ENCODE data around the gene PBXIP1. TPM values are rescaled to one million over a fixed set of nuclear protein-coding genes. Genes with fewer than 3 reads are reported as not detected.

The PBXIP1 gene
- total RNA-seq, 6 experiments from 2014 or later = 26.4 to 42.5 (median 28.1) TPM

DNA sequence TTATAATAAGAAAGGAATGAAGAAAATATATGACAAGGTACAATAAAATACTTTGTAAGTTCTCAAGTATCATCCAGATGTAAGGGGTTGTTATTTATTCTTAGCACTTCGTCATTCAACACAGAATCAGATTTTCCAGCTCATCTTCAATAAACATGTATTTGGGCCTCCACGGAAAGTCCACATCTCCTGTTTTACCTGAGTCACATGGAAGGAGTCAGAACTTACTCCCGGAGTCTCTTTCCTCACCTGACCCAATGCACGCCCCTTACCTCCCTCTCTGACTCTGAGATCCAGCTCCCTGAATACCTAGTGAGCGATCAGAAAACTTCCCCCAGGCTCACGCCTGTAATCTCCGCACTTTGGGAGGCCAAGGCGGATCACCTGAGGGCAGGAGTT is 17.9 kb downstream of the PBXIP1 start:
- H3K36me3 Mint-ChIP-seq (ENCODE audit: low read depth) = no peaks in the 10 kb centered on the region
- H3K4me1 Mint-ChIP-seq (ENCODE audit: low read depth) = peaks cover 25% of the 10 kb centered on the region

DNA sequence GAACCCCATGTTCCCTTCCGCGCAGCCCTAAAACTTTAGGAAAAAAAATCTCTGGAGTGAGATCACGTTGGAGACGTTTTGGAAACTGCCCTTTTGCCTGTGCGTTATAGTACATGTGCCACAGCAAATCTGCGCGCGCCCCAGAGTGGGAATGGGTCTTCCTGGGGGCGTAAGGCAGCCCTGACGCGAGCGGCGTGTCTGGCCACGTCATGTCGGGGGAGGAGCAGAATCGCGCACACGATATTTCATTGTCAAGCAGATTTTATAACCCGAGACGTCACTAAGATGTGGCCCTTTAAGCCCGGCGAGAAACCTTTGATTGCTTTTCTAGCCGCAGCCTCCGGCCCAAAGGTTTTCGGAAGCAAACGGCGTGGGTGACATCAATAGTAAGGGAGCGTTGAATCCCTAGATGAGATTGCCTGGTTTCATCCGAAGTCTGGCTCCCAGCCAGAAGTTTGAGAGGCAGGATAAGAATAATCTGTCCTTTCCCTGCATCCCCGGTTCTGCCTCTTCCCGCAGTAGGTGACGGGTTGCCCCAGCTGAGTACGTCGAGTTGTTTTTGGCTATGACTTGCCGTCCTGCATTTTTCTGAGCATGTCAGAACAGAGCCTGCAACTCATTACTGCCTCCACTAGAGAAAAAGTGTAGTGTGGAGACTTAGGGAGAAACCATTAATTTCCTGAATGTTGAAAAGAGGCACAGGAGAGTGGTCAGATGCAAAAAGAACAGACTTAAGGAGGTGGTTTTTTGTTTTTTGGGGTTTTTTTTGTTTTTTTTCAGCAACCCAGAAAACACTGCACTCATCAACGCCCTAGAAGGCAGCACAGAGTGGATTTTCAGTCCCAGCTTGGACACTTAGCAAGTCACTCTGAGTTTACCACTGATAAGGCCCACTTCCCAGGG is 18.6 kb downstream of the PBXIP1 start:
- no peaks in the 10 kb centered on the region; the same call in 1 of the 2 replicates for H3K27me3 Mint-ChIP-seq (ENCODE audit: insufficient read depth)
- peaks cover 25% of the 10 kb centered on the region for H3K4me1 Mint-ChIP-seq (ENCODE audit: low read depth)
- TF ChIP-seq, protein P1, sequence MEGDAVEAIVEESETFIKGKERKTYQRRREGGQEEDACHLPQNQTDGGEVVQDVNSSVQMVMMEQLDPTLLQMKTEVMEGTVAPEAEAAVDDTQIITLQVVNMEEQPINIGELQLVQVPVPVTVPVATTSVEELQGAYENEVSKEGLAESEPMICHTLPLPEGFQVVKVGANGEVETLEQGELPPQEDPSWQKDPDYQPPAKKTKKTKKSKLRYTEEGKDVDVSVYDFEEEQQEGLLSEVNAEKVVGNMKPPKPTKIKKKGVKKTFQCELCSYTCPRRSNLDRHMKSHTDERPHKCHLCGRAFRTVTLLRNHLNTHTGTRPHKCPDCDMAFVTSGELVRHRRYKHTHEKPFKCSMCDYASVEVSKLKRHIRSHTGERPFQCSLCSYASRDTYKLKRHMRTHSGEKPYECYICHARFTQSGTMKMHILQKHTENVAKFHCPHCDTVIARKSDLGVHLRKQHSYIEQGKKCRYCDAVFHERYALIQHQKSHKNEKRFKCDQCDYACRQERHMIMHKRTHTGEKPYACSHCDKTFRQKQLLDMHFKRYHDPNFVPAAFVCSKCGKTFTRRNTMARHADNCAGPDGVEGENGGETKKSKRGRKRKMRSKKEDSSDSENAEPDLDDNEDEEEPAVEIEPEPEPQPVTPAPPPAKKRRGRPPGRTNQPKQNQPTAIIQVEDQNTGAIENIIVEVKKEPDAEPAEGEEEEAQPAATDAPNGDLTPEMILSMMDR (IDR thresholded peaks at IDR 0.05) = peak; percentile 49
- peak overlapping the region; percentile 99 for H3K4me3 Mint-ChIP-seq
- no peaks in the 10 kb centered on the region for H3K9me3 Mint-ChIP-seq
- H3K27ac Mint-ChIP-seq = peak overlapping the region; percentile 100
- no peaks in the 10 kb centered on the region for H3K36me3 Mint-ChIP-seq (ENCODE audit: low read depth)
- DNase-seq = peak; percentile 90

More for the DNA sequence above, 17.9 kb downstream of the PBXIP1 start:
- Mint-ChIP-seq H3K27me3 (ENCODE audit: insufficient read depth) (no peaks in the 10 kb centered on the region; the same call in 1 of the 2 replicates), H3K4me3 (peak overlapping the region; percentile 99), H3K9me3 (no peaks in the 10 kb centered on the region), H3K27ac (peak overlapping the region; percentile 100)
- TF ChIP-seq, protein P1 (IDR thresholded peaks at IDR 0.05) = no peak
- DNase-seq = no peak

DNA sequence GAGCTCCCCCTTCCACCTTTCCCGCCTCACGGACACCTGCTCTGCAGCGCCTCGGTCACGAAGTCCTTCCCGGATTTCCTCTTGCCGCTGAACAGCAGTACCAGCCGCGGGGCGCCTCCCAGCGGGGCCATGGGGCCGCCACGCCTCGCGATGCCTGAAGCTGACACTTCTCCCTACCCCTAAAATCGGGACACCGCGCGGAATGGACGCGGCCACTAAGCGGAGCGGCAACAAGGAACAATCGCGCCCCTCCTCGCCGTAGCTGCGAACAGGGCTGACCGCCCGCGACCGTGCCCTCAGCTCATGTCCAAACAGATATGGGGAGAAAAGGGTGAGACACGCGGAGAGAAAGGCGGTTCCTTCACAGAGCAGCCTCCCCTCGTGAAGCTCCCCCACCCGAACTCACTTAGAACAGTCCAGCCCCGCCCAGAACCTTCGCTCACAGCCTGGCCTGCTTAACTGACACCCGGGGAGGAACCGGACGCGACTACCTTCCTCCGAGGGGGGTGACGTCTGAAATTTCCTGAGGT is 19.3 kb downstream of the PBXIP1 start, which contains the start of gene PMVK:
Gene PMVK, minus strand, starts transcription at position 165 of the 530 bp plus-strand sequence. Its CDS starts 34 bp downstream, at position 131.
- Mint-ChIP-seq H3K9me3 (no peaks in the 10 kb centered on the region), H3K27ac (peak within 1 kb of the TSS; percentile 100), H3K27me3 (ENCODE audit: insufficient read depth) (no peaks in the 10 kb centered on the region; the same call in 1 of the 2 replicates), H3K36me3 (ENCODE audit: low read depth) (no peaks in the 10 kb centered on the region), H3K4me3 (peak within 1 kb of the TSS; percentile 99), H3K4me1 (ENCODE audit: low read depth) (peaks cover 25% of the 10 kb centered on the region)
- DNase-seq = peak; percentile 95
- TF ChIP-seq, protein P1 (IDR thresholded peaks at IDR 0.05) = peak; percentile 72

DNA sequence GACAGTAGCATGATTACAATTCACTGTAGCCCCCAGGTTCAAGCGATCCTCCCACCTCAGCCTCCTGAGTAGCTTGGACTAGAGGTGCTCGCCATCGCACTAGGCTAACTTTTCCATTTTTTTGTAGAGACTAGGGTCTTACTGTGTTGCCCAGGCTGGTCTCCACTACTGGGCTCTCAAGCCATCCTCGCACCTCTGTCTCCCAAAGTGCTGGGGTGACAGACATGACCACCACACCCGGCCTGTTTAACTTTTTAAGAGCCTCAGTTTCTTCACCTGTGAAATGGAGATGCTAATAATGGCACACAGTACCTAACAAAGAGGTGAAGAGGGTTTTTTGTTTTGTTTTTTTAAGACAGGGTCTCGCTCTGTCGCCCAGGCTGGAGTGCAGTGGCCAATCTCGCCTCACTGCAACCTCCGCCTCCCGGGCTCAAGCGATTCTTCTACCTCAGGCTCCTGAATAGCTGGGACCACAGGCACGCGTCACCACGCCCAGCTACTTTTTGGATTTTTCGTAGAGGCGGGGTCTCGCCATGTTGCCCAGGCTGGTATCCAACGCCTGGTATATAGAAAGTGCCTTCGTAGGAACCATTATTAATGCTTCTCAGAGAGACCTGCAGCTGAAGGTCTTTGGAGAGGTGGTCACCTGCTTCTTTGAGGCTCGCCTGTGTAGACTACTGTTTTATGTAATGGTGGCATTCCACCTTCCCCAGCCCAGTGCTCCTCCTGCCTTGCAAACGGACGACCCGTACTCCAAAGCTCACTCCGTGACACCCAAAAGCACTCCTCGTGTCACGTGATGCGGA is 19.9 kb downstream of the PBXIP1 start:
- Mint-ChIP-seq H3K9me3 (no peaks in the 10 kb centered on the region), H3K4me1 (ENCODE audit: low read depth) (peaks cover 25% of the 10 kb centered on the region)

More for the DNA sequence above, 19.9 kb downstream of the PBXIP1 start:
- DNase-seq = no peak
- no peaks in the 10 kb centered on the region for H3K36me3 Mint-ChIP-seq (ENCODE audit: low read depth)
- H3K4me3 Mint-ChIP-seq = peak overlapping the region; percentile 99
- H3K27me3 Mint-ChIP-seq (ENCODE audit: insufficient read depth) = no peaks in the 10 kb centered on the region; the same call in 1 of the 2 replicates
- H3K27ac Mint-ChIP-seq = peak overlapping the region; percentile 100
- TF ChIP-seq, protein P1 (IDR thresholded peaks at IDR 0.05) = no peak
